Measurements from ENCODE around the gene ZBED5. TPM values are rescaled to one million over a fixed set of nuclear protein-coding genes. Genes with fewer than 3 reads are reported as not detected.
A peak's percentile ranks its signal among the peaks of the same experiment; 100 is the strongest.

ZBED5 gene
- total RNA-seq (10 to 100 TPM in 4 of 5 donors, 1 to 10 TPM in 1; 9.0 to 54.7 (median 25.9) TPM), polyA plus RNA-seq (10 to 100 TPM; 10.9 to 34.2 (median 17.4) TPM)
- long read RNA-seq, donor 1, partial matches to known transcripts = 0 of 4 reads
- long read RNA-seq, donor 1, other reads (novel, unspliced or antisense) = 0 of 4 reads
- long read RNA-seq, donor 2, transcript ZBED5-201 (3 exons, 2,512 nt) = major isoform, 5 of 8 reads
- long read RNA-seq, donor 2, partial matches to known transcripts = 0 of 8 reads
- long read RNA-seq, donor 2, other reads (novel, unspliced or antisense) = 0 of 8 reads
- long read RNA-seq, donor 3, partial matches to known transcripts = 0 of 3 reads
- long read RNA-seq, donor 3, other reads (novel, unspliced or antisense) = 0 of 3 reads
- long read RNA-seq, donor 4 = 0 reads
- long read RNA-seq, donor 5, partial matches to known transcripts = 0 of 5 reads
- long read RNA-seq, donor 5, other reads (novel, unspliced or antisense) = 0 of 5 reads
- long read RNA-seq, donor 6, transcript ZBED5-201 (3 exons, 2,512 nt) = major isoform, 7 of 19 reads
- long read RNA-seq, donor 6, partial matches to known transcripts = 0 of 19 reads
- long read RNA-seq, donor 6, other reads (novel, unspliced or antisense) = 10 of 19 reads
- long read RNA-seq, donor 7, transcript ZBED5-201 (3 exons, 2,512 nt) = major isoform, 10 of 16 reads
- long read RNA-seq, donor 7, partial matches to known transcripts = 0 of 16 reads
- long read RNA-seq, donor 7, other reads (novel, unspliced or antisense) = 0 of 16 reads
- long read RNA-seq, donor 8, partial matches to known transcripts = 0 of 5 reads
- long read RNA-seq, donor 8, other reads (novel, unspliced or antisense) = 0 of 5 reads
- long read RNA-seq, donor 9, transcript ZBED5-201 (3 exons, 2,512 nt) = major isoform, 6 of 8 reads
- long read RNA-seq, donor 9, partial matches to known transcripts = 0 of 8 reads
- long read RNA-seq, donor 9, other reads (novel, unspliced or antisense) = 0 of 8 reads
- long read RNA-seq, donor 10, partial matches to known transcripts = 0 of 2 reads
- long read RNA-seq, donor 10, other reads (novel, unspliced or antisense) = 0 of 2 reads

- Histone ChIP-seq H3K27me3 (no peaks in the 10 kb centered on the region), H3K9me3 (no peaks in the 10 kb centered on the region), H3K36me3 (peaks cover 10 to 31% (median 27%) of the 10 kb centered on the region in 4 donors), H3K4me3 (peak within 1 kb of the TSS; percentile 81 to 90 (median 84)), H3K4me1 (peaks cover 14 to 49% (median 34%) of the 10 kb centered on the region in 4 donors), H3K27ac (peak within 1 kb of the TSS; percentile 98 to 99 (median 99))
- intact Hi-C loops (cut with DNase I; ENCODE audit: low total_unique reads) = loop anchor here (10.0 kb wide), 1 partner anchor 53 kb away; the partner anchor contains the start of gene EIF4G2
- WGBS, 5 donors = 0 to 1% (median 0%) methylated on average over 29 to 59 of the region's 59 CpGs
- DNase-seq = peak; percentile 99
- peak in 2 of 7 experiments; percentile 9 to 11 for TF ChIP-seq CTCF (IDR thresholded peaks at IDR 0.05)
- peak in 2 of 4 donors; percentile 82 to 84 for TF ChIP-seq POLR2A (IDR thresholded peaks at IDR 0.05)
- TF ChIP-seq EP300 (IDR thresholded peaks at IDR 0.05) = peak; percentile 11
- peak; percentile 73 to 99 (median 98) for TF ChIP-seq POLR2AphosphoS5 (IDR thresholded peaks at IDR 0.05)
These were observed at the start of gene ZBED5 for GRCh38 chr11:10857709-10858438. Gene ZBED5 (minus strand): TSS chr11:10858053. CDS start chr11:10854945, 3,108 bp downstream.

GRCh38 chr11:10906521-10906920 is 48.7 kb upstream of the ZBED5 start:
- intact Hi-C loops (cut with DNase I; ENCODE audit: low total_unique reads) = no loop called here
- TF ChIP-seq POLR2A (IDR thresholded peaks at IDR 0.05) (no peak), CTCF (IDR thresholded peaks at IDR 0.05) (peak in 1 of 7 experiments; percentile 3)
- no peaks in the 10 kb centered on the region for H3K9me3 ChIP-seq

GRCh38 chr11:10902301-10903063 is 44.6 kb upstream of the ZBED5 start:
- Histone ChIP-seq H3K4me3 (no peak overlapping the region), H3K27me3 (no peaks in the 10 kb centered on the region), H3K9me3 (no peaks in the 10 kb centered on the region), H3K36me3 (no peaks in the 10 kb centered on the region), H3K4me1 (peaks cover 21 to 40% (median 28%) of the 10 kb centered on the region in 4 donors), H3K27ac (peak overlapping the region in 2 of 5 donors; percentile 89 to 90)
- WGBS, 5 donors = 74 to 84% (median 82%) methylated on average over 9 of the region's 9 CpGs
- intact Hi-C loops (cut with DNase I; ENCODE audit: low total_unique reads) = no loop called here
- no peak for DNase-seq
- TF ChIP-seq EP300 (IDR thresholded peaks at IDR 0.05) = no peak
- no peak for TF ChIP-seq POLR2A (IDR thresholded peaks at IDR 0.05)
- TF ChIP-seq CTCF (IDR thresholded peaks at IDR 0.05) = no peak
- no peak for TF ChIP-seq POLR2AphosphoS5 (IDR thresholded peaks at IDR 0.05)

More at GRCh38 chr11:10906521-10906920, 48.7 kb upstream of the ZBED5 start:
- Histone ChIP-seq H3K4me1 (peaks cover 0 to 12% (median 0%) of the 10 kb centered on the region in 4 donors), H3K27ac (no peak overlapping the region), H3K4me3 (no peak overlapping the region), H3K36me3 (no peaks in the 10 kb centered on the region), H3K27me3 (no peaks in the 10 kb centered on the region)
- DNase-seq = no peak
- WGBS, 5 donors = 31 to 48% (median 45%) methylated on average over 2 of the region's 2 CpGs

Data from stomach (tissue), 19 donors.